ENCODE data around the gene GRID2. TPM values are rescaled to one million over a fixed set of nuclear protein-coding genes. Genes with fewer than 3 reads are reported as not detected.
"Not testable (repeated sequence)": the region's sequence is repeated elsewhere in the genome, so short reads cannot be mapped to it uniquely, and the experiment has no call there.

Gene GRID2
- total and polyA plus RNA-seq, 2 of the 4 experiments (the other 2 are of a cell fraction) = under 0.01 TPM; not detected in 1

- H2AFZ ChIP-seq (replicated peaks; ENCODE audit: low read length, poor library complexity); H3K79me1 ChIP-seq (ENCODE audit: low read depth in 1 of 2, low read length in 2 of 2); H3K14ac ChIP-seq (replicated peaks; ENCODE audit: low read depth, low read length); H3K4me1 ChIP-seq (ENCODE audit: control insufficient read depth, insufficient read depth, low read length); H2BK5ac ChIP-seq (ENCODE audit: low read depth, low read length, poor library complexity, severe bottlenecking); H3K36me3 ChIP-seq (ENCODE audit: control insufficient read depth, insufficient read depth, low read length); BruUV-seq (replicated peaks); dilution Hi-C loops (cut with HindIII; ENCODE audit: low sequenced_read_pairs, unreplicated experiment); H3K9ac ChIP-seq (ENCODE audit: low read depth, low read length); H2AK9ac ChIP-seq (replicated peaks; ENCODE audit: low read depth, low read length, poor library complexity); H3K4ac ChIP-seq (ENCODE audit: low read depth, low read length); H4K91ac ChIP-seq (ENCODE audit: insufficient read depth, low read depth, low read length); POLR2A ChIA-PET (ENCODE audit: unreplicated experiment); H4K20me1 ChIP-seq (ENCODE audit: insufficient read depth, low read length); H3K9me1 ChIP-seq (ENCODE audit: insufficient read depth, low read length); H2BK120ac ChIP-seq (ENCODE audit: low read depth, low read length); H3K18ac ChIP-seq (ENCODE audit: low read depth, low read length); H3K56ac ChIP-seq (ENCODE audit: extremely low read depth, insufficient read depth, low read length); H3K4me3 ChIP-seq (ENCODE audit: insufficient read depth, low read depth, low read length); H3K9me3 ChIP-seq (ENCODE audit: control insufficient read depth, insufficient read depth, low read length); H4K8ac ChIP-seq (ENCODE audit: low read depth in 2 of 2, low read length in 2 of 2); H3K4me2 ChIP-seq (ENCODE audit: low read depth, low read length); in situ Hi-C loops (cut with MboI; ENCODE audit: low sequenced_read_pairs); CTCF ChIA-PET; H2BK20ac ChIP-seq (ENCODE audit: low read depth, low read length); H3K27me3 ChIP-seq (ENCODE audit: control insufficient read depth, insufficient read depth, low read length); H4K5ac ChIP-seq (ENCODE audit: low read depth, low read length); H3K23ac ChIP-seq (ENCODE audit: low read depth, low read length); DNase-seq; H3K27ac ChIP-seq (ENCODE audit: insufficient read depth, low read length); H2BK15ac ChIP-seq (ENCODE audit: low read depth, low read length); ATAC-seq (ENCODE audit: low read depth); H2AK5ac ChIP-seq (ENCODE audit: low read depth, low read length); intact Hi-C loops (cut with micrococcal nuclease): not testable (repeated sequence)
- WGBS, 2 experiments (ENCODE audit: extremely low coverage in 2 of 2, insufficient read length in 1 of 2) = no CpG with 5 or more reads among the region's 9 CpGs
These were observed 1062.5 kb downstream of the GRID2 start for GRCh38 chr4:93366169-93366755.
